Peyer's patch (tissue), 4 donors: ENCODE results near the gene DDX31. TPM values are rescaled to one million over a fixed set of nuclear protein-coding genes. Genes with fewer than 3 reads are reported as not detected.
A peak's percentile ranks its signal among the peaks of the same experiment; 100 is the strongest.

Experiments
- DNase-seq, 3 donors: peaks; one replicate each; pipeline ENCODE4 v3.0.0-alpha.2; 2017 to 2019
- H3K27ac ChIP-seq, 4 donors: fragments of 200-600 bp; sonication (generic); one replicate each; pipeline ENCODE4 v1.5.1; 2016 to 2019
- H3K27me3 ChIP-seq, 2 donors: fragments of 200-600 bp; sonication (generic); one replicate each; pipeline ENCODE4 v1.5.1; 2019
- H3K36me3 ChIP-seq, 3 donors: fragments of 200-600 bp; sonication (generic); one replicate each; pipeline ENCODE4 v1.5.1; 2016 to 2019
- H3K4me1 ChIP-seq, 4 donors: fragments of 200-600 bp; sonication (generic); one replicate each; pipeline ENCODE4 v1.5.1; 2016 to 2019
- H3K4me3 ChIP-seq, 4 donors: fragments of 200-600 bp; sonication (generic); 1 replicate in 3 of 4; 2 replicates in 1 of 4; pipeline ENCODE4 v1.5.1; 2016 to 2019; ENCODE audit warnings: mild to moderate bottlenecking in 1 of 4
- H3K9me3 ChIP-seq, 4 donors: fragments of 200-600 bp; sonication (generic); one replicate each; pipeline ENCODE4 v1.5.1; 2016 to 2019; ENCODE audit warnings: mild to moderate bottlenecking in 1 of 4
- CTCF ChIP-seq, 6 experiments: fragments of 450-650 bp in 4 of 6; fragments of 200-600 bp in 2 of 6; sonication (generic) in 1 of 6; IDR thresholded peaks; one replicate each; pipeline ENCODE4 v1.5.1; 2017 to 2019; ENCODE audit warnings: antibody characterized with exemption in 6 of 6, mild to moderate bottlenecking in 3 of 6, moderate library complexity in 1 of 6
- POLR2A ChIP-seq, 2 donors: fragments of 450-650 bp; IDR thresholded peaks; one replicate each; pipeline ENCODE4 v1.5.1; 2017; ENCODE audit warnings: antibody characterized with exemption in 2 of 2, mild to moderate bottlenecking in 2 of 2, moderate library complexity in 2 of 2
- total RNA-seq, 4 donors: library from RNA; depleted of rRNA; stranded (reverse); fragments of >200 nt; gene quantifications; one replicate each; pipeline ENCODE4 v1.1.0, GENCODE V29; 2016

Gene DDX31
- total RNA-seq, 4 donors from 2014 or later: 4.9 to 14.0 (median 9.0) TPM

GRCh38 chr9:132698989-132699388 is 29.2 kb upstream of the DDX31 start:
- Histone ChIP-seq H3K27me3 (no peaks in the 10 kb centered on the region), H3K9me3 (peaks cover 0 to 6% (median 0%) of the 10 kb centered on the region in 4 donors), H3K36me3 (no peaks in the 10 kb centered on the region), H3K4me3 (no peak overlapping the region), H3K4me1 (no peaks in the 10 kb centered on the region), H3K27ac (no peak overlapping the region)
- no peak for DNase-seq
- no peak for TF ChIP-seq CTCF (IDR thresholded peaks at IDR 0.05)
- no peak for TF ChIP-seq POLR2A (IDR thresholded peaks at IDR 0.05)

GRCh38 chr9:132697230-132697629 is 27.4 kb upstream of the DDX31 start:
- no peaks in the 10 kb centered on the region for H3K4me1 ChIP-seq
- H3K4me3 ChIP-seq: no peak overlapping the region
- H3K9me3 ChIP-seq: peaks cover 0 to 6% (median 0%) of the 10 kb centered on the region in 4 donors
- H3K27me3 ChIP-seq: no peaks in the 10 kb centered on the region
- H3K27ac ChIP-seq: no peak overlapping the region
- TF ChIP-seq POLR2A (IDR thresholded peaks at IDR 0.05) (no peak), CTCF (IDR thresholded peaks at IDR 0.05) (no peak)
- DNase-seq: no peak
- no peaks in the 10 kb centered on the region for H3K36me3 ChIP-seq

GRCh38 chr9:132694144-132694543 is 24.4 kb upstream of the DDX31 start:
- Histone ChIP-seq H3K4me3 (no peak overlapping the region), H3K9me3 (peaks cover 0 to 6% (median 0%) of the 10 kb centered on the region in 4 donors), H3K27me3 (no peaks in the 10 kb centered on the region), H3K36me3 (peaks cover 0 to 22% (median 0%) of the 10 kb centered on the region in 3 donors), H3K4me1 (no peaks in the 10 kb centered on the region), H3K27ac (no peak overlapping the region)
- no peak for TF ChIP-seq POLR2A (IDR thresholded peaks at IDR 0.05)
- TF ChIP-seq CTCF (IDR thresholded peaks at IDR 0.05): peak in 1 of 6 experiments; percentile 19
- DNase-seq: no peak

- Histone ChIP-seq H3K27me3 (no peaks in the 10 kb centered on the region), H3K9me3 (no peaks in the 10 kb centered on the region), H3K36me3 (peaks cover 0 to 53% (median 0%) of the 10 kb centered on the region in 3 donors), H3K27ac (no peak overlapping the region), H3K4me1 (no peaks in the 10 kb centered on the region), H3K4me3 (no peak overlapping the region)
- TF ChIP-seq POLR2A (IDR thresholded peaks at IDR 0.05): no peak
- no peak for TF ChIP-seq CTCF (IDR thresholded peaks at IDR 0.05)
- DNase-seq: no peak
Observed at GRCh38 chr9:132690696-132691095, 20.9 kb upstream of the DDX31 start.

- Histone ChIP-seq H3K9me3 (no peaks in the 10 kb centered on the region), H3K27ac (no peak overlapping the region), H3K36me3 (peaks cover 0 to 71% (median 0%) of the 10 kb centered on the region in 3 donors), H3K27me3 (no peaks in the 10 kb centered on the region), H3K4me1 (no peaks in the 10 kb centered on the region), H3K4me3 (no peak overlapping the region)
- no peak for DNase-seq
- TF ChIP-seq POLR2A (IDR thresholded peaks at IDR 0.05) (no peak), CTCF (IDR thresholded peaks at IDR 0.05) (no peak)
Observed at GRCh38 chr9:132683873-132684272, 14.1 kb upstream of the DDX31 start.

GRCh38 chr9:132681561-132681960 is 11.8 kb upstream of the DDX31 start:
- TF ChIP-seq CTCF (IDR thresholded peaks at IDR 0.05) (no peak), POLR2A (IDR thresholded peaks at IDR 0.05) (no peak)
- Histone ChIP-seq H3K27me3 (no peaks in the 10 kb centered on the region), H3K4me3 (no peak overlapping the region), H3K27ac (no peak overlapping the region), H3K9me3 (no peaks in the 10 kb centered on the region), H3K36me3 (peaks cover 0 to 59% (median 0%) of the 10 kb centered on the region in 3 donors), H3K4me1 (no peaks in the 10 kb centered on the region)
- no peak for DNase-seq
